ENCODE data around the gene CD84.
"Not testable (repeated sequence)": the region's sequence is repeated elsewhere in the genome, so short reads cannot be mapped to it uniquely, and the experiment has no call there.

The CD84 gene

DNA sequence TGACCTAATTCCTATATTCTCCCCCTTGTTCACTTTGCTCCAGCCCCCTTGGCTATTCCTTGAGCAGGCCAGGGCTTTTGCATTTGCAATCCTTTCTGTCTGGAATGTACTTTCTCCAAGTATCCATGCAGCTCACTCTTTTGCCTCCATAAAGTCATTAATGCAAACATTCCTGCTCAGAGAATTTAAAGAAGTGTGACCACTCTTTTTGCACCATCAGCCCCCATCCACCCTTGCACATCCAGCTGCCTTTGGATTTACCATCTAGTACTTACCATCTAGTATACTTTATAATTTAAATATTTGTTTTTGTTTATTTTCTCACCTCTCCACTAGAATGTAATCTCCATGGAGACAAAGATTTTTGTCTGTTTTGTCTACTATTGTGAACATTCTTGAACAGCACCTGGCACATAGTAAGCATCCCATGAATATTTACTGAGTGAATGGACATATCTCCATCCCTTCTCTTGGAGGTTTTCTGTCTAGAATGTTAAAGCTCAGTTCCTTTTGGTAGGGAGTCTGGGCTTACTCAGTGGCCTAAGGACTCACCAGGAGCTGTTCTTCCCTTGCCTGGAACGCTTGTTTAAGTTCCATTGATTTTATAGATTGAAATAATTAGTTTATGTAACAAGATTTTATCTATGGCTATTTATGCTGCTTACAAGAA, 78.8 kb downstream of the CD84 start:
- no peak for DNase-seq

DNA sequence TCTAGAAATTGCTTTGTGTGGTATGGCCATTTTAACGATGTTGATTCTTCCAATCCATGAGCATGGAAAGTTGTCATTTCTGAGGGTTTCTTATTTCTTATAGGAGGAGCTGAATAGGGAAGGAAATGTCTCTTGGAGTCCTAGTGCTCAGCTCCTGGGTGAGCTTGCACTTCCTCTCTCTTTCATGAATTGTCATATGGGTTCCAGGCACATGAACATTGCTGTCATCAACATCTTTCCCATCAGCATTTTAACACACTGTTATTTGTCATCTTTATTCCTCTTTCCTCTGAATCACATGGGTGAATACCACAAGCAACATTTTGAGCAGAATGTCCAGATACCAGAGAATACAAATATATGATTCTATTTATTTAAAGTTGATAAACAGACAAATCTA, 79.7 kb downstream of the CD84 start:
- DNase-seq: no peak

DNA sequence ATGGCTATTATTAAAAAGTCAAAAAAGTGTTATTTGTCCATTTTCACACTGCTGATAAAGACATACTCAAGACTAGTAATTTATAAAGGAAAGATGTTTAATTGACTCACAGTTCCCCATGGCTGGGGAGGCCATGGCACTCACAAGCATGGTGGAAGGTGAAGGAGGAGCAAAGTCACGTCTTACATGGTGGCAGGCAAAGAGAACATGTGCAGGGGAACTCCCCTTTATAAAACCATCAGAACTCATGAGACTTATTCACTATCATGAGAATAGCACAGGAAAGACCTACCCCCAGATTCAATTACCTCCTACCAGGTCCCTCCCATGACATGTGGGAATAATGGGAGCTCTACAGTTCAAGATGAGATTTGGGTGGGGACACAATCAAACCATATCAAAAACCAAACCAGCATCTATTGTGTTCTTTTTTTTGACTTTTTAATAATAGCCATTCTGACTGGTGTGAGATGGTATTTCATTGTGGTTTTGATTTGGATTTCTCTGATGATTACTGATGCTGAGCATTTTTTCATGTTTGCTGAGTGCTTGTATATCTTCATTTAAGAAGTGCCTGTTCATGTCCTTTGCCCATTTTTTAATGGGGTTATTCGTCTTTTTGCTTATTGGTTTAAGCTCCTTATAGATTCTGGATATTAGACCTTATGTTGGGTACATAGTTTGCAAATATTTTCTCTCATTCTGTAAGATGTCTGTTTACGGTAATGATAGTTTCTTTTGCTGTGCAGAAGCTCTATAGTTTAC, 80.8 kb downstream of the CD84 start:
- not testable (repeated sequence) for DNase-seq

DNA sequence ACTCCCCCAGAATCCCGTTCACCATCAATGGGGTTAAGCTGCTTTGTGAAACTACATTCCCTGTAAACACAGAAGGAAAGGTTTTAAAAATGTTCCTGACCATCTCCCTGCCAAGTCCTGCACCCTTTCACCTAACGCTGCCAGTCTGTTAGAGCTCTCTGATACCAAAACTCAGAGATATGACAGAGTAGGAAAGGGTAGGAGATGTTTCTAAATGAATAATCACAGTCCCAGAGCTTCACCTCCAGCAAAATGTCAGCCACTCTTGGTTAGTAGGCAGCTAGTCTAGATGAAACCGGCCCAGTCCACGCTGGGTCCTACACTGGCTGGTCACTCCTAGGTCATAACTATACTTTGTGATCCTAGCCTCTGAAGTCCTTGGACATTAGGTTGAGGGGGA, 83.0 kb downstream of the CD84 start:
- DNase-seq: no peak

DNA sequence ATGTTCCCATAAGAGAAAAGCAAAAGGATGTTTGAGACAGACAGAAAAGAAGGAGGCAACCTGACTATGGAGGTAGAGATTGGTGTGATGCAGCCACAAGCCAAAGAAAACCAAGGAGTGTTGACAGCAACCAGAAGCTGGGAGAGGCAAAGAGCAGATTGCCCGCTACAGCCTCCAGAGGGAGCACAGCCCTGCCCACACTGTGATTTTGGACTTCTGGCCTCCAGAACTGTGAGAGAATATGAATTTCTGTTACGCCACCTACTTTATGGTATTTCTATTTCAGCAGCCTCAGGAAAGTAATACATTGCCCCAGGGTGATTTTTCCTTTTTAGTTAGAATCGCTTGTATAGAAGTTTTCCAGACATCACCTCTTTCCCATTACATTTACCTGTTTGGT, 84.7 kb downstream of the CD84 start:
- no peak for DNase-seq

DNA sequence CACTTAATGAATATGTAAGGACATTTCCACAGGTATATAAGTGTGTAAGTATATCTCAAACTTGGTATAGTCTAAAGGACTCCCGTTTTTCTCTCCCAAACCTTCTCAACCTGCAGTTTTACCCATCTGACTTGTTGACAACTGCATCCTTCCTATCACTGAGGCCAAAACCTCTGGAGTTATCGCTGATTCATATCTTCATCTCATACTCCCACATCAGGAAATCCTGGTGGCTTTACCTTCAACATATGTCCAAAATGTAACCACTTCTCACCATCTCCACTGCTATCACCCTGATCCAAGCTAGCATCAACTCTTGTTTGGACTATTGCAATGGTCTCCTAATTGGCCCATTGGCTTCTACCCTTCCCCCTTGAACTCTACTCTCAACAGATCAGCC, 86.7 kb downstream of the CD84 start:
- DNase-seq: no peak

DNA sequence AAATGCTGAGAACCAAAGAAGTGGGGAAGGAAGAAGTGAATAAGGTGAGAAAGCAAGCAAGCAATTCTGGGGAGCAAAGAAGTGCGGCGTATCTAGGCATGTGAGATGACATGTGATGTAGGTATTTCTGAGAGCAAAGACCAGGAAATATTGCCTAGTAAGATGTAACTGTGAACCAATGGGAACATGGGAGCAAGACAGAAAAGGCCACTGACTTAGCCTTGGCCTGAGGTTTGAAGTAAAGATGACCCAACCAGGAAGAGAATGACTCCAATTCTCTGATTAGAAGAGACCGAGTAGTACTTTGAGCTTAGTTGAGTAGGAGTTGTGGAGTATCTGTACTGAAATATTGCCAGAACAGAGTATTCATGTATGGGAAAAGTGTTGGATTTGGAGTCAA, 87.3 kb downstream of the CD84 start:
- no peak for DNase-seq

Measured in right hindlimb (tissue), 1 donor.